PC-9 (cell line): Measurements from ENCODE around the gene CAMKMT.

Source experiments
- EZH2 ChIP-seq: fragments of 200-600 bp; sonication (generic); IDR thresholded peaks from 2 replicates; pipeline ENCODE4 v1.8.0; 2017; ENCODE audit warnings: antibody characterized with exemption, low read depth
- TF ChIP-seq, protein P1 (sequence below): fragments of 200-600 bp; sonication (generic); conservative IDR thresholded peaks from 2 replicates; pipeline ENCODE4 v1.6.1; 2017; ENCODE audit warnings: mixed run types, antibody characterized with exemption, mild to moderate bottlenecking, moderate library complexity

DNA sequence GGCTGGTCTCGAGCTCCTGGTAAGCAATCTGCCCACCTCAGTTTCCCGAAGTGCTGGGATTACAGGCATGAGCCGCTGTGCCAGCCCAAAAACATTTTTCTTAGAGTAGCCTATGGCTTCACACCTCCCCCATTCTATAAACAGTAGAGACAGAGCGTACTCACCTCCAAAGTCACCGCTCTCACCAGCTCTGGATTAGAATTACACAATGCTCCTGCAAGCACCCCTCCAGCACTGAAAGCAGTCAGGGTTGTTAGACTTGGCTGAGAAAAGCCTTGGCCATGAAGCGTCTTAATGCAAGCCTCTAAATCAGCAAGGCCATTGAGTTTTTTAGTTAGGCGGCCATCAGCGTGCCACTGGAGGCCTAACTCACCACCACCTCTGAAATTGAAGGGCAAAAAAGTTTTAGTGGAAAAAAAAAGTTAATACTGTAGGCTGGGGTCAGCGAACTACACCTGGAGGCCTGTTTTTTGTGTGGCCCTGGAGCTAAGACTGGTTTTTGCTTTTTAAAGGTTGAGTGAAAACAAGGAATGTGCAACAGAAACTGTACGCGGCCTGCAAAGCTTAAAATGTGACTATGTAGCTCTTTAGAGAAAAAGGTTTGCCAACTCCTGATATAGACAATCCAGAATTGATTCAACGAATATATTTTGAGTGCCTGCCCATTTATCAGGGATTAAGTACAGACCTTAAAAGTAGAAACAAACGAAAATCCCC, 35.0 kb upstream of the CAMKMT start:
- no peak for TF ChIP-seq EZH2
- TF ChIP-seq, protein P1, sequence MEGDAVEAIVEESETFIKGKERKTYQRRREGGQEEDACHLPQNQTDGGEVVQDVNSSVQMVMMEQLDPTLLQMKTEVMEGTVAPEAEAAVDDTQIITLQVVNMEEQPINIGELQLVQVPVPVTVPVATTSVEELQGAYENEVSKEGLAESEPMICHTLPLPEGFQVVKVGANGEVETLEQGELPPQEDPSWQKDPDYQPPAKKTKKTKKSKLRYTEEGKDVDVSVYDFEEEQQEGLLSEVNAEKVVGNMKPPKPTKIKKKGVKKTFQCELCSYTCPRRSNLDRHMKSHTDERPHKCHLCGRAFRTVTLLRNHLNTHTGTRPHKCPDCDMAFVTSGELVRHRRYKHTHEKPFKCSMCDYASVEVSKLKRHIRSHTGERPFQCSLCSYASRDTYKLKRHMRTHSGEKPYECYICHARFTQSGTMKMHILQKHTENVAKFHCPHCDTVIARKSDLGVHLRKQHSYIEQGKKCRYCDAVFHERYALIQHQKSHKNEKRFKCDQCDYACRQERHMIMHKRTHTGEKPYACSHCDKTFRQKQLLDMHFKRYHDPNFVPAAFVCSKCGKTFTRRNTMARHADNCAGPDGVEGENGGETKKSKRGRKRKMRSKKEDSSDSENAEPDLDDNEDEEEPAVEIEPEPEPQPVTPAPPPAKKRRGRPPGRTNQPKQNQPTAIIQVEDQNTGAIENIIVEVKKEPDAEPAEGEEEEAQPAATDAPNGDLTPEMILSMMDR, result no peak
